GM12873 (cell line): ENCODE measurements around the gene GPER1.

Experiments
- TF ChIP-seq, protein P1 (sequence below): IDR thresholded peaks from 2 replicates; pipeline ENCODE4 v1.5.1; 2012; ENCODE audit warnings: low read depth, mild to moderate bottlenecking, moderate library complexity, low read length, control low read depth; ENCODE audit not compliant: insufficient read depth; ENCODE audit errors: missing control alignments

GPER1 gene

DNA sequence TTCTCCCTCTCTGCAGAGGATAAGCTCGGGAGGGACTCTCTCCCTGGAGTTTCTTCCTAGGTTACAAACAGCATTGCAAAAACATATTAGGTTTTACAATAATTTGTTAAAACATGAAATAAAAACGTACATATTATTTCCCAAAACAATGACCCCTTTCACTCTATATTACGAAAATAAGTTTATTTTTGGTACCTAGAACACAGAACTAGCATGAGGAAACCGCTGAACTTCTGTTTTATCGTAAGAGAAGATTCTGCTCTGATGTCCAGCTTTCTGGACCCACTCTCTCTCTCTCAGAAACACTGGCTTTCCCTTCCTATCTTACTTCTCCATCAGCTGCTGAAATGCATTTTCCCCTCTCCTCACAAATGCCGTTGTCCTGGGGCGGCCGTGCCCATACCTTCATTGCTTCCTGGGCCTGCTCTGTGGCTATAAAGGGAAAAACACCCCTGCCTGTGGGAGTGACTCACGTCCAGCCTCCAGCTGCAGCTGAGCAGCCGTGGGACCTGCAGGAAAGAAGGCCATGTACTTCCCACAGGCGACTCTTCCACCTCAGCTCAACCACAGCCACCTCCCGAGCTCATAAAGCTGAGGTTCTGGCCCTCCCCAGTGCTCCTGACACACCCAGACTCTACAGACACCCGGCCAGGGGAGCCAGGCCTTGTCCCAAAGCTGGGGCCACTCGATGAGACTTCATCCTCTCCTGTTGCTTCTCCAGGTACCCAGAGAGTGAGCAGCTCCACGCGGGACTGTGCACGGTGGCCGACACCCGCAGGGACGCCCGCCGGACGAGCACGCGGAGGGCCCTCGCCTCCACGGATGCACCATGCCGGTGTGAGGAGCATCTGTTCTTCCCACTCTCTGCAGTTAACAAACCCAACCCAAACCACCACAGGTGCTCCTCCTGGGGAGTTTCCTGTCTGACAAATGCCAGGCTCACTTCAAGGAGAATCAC is 3.1 kb downstream of the GPER1 start:
- TF ChIP-seq, protein P1, sequence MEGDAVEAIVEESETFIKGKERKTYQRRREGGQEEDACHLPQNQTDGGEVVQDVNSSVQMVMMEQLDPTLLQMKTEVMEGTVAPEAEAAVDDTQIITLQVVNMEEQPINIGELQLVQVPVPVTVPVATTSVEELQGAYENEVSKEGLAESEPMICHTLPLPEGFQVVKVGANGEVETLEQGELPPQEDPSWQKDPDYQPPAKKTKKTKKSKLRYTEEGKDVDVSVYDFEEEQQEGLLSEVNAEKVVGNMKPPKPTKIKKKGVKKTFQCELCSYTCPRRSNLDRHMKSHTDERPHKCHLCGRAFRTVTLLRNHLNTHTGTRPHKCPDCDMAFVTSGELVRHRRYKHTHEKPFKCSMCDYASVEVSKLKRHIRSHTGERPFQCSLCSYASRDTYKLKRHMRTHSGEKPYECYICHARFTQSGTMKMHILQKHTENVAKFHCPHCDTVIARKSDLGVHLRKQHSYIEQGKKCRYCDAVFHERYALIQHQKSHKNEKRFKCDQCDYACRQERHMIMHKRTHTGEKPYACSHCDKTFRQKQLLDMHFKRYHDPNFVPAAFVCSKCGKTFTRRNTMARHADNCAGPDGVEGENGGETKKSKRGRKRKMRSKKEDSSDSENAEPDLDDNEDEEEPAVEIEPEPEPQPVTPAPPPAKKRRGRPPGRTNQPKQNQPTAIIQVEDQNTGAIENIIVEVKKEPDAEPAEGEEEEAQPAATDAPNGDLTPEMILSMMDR: no peak

DNA sequence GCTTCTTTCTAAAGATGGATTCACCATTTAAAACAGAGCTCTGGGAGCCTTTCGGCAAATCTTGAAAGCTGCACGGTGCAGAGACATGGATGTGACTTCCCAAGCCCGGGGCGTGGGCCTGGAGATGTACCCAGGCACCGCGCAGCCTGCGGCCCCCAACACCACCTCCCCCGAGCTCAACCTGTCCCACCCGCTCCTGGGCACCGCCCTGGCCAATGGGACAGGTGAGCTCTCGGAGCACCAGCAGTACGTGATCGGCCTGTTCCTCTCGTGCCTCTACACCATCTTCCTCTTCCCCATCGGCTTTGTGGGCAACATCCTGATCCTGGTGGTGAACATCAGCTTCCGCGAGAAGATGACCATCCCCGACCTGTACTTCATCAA is 3.7 kb downstream of the GPER1 start:
- TF ChIP-seq, protein P1: no peak

DNA sequence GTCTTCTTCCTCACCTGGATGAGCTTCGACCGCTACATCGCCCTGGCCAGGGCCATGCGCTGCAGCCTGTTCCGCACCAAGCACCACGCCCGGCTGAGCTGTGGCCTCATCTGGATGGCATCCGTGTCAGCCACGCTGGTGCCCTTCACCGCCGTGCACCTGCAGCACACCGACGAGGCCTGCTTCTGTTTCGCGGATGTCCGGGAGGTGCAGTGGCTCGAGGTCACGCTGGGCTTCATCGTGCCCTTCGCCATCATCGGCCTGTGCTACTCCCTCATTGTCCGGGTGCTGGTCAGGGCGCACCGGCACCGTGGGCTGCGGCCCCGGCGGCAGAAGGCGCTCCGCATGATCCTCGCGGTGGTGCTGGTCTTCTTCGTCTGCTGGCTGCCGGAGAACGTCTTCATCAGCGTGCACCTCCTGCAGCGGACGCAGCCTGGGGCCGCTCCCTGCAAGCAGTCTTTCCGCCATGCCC is 4.3 kb downstream of the GPER1 start:
- TF ChIP-seq, protein P1: no peak

DNA sequence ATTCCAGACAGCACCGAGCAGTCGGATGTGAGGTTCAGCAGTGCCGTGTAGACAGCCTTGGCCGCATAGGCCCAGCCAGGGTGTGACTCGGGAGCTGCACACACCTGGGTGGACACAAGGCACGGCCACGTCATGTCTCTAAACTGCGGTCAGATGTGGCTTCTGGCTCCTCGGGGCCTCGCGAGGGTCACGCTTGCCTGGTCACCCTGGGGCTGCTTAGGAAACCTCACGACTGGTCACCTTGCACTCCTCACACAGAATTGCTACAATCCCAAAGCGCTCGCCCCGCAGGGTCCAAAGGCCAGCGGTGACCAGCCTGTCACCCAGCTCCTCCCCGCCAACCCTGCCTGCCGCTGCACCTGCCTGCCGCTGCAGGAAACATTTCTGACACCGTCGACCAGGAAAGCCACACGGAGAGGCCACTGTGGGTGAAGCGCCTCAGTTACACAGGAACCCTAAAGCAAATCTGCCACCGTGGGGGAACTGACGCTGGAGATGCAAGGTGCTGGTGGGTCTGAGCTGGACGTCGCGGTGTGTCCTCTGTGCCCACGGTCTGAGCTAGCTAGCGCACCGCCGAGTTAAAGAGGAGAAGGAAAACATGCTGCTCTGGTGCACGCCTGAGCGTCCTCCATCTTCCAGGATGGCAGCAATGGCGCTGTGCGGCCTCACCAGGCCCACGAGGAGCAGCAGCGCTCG is 5.0 kb downstream of the GPER1 start:
- TF ChIP-seq, protein P1: no peak

DNA sequence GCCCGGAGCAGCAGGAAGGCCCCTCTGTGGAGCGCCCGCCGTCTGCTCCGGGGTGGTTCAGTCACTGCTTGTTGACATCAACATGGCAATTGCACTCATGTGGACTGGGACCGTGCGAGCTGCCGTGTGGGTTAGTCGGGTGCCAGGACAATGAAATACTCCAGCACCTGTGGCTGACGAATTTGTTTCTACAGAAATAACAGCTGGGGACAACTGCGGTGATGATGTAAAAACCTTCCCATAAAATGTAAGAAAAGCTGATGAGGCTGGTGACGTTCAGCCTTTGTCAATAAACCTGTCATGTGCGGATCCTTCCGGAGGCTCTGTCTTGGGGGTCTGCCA is 5.6 kb downstream of the GPER1 start:
- TF ChIP-seq, protein P1: no peak

DNA sequence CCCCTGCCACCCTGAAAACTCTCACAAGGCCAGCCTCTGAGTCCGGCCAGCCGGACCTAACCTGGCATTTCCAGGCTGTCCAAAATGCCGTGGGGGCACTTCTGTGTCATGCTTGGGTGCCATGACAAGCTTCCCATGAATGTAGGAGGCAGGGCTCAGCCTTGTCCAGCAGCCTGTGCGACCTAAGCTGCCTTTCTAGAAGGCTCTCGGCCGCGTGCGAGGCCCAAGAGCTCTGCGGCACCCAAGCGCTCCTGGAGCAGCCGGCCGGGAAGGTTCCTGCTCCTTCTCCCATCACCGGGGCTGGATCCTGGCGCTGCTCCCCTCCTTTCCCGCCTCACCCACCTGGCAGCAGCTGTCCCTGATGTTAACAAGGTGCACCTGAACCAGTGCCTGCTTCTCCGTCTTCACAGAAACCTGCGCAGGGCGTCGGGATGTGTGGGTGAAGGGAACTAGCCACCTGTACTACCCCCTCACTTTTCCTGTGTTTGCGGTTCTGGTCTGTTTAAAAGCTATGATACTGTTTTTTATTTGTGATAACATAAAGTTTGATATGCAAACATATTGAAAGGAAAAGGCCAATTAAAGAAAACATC is 6.1 kb downstream of the GPER1 start:
- TF ChIP-seq, protein P1: no peak

DNA sequence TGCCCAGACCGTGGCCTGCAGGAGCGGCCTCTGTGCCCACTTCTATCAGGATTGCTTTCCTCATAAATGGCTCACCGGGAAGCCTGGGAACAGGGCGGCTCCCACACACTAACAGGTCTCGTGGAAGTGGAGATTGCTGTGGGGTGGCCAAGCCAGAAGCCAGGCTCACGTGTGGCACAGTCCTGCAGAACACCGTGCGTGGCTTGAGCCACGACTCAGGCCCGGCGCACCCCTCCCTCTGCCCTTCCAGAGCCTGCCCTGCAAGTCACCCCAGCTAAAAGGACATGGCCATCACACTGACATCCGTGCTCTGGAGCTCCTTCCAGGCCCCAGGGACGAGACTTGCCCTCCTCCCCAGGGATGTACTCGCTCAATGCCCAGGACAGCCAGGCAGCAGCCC is 7.0 kb downstream of the GPER1 start:
- TF ChIP-seq, protein P1: no peak
